Measurements from ENCODE around the gene AKAP7. TPM values are rescaled to one million over a fixed set of nuclear protein-coding genes. Genes with fewer than 3 reads are reported as not detected.

The AKAP7 gene
- polyA plus RNA-seq, 1 experiment: 0.63 TPM

GRCh38 chr6:131262060-131262459 is 126.8 kb downstream of the AKAP7 start:
- no peak for DNase-seq (ENCODE audit: low read depth)
- H3K36me3 ChIP-seq (ENCODE audit: control insufficient read depth, insufficient read depth, low read length): no peaks in the 10 kb centered on the region
- POLR2A ChIA-PET: no interaction called here
- H3K27me3 ChIP-seq (ENCODE audit: control insufficient read depth, insufficient read depth, low read length): no peaks in the 10 kb centered on the region
- CTCF ChIA-PET: no interaction called here
- H3K4me3 ChIP-seq (ENCODE audit: low read depth, low read length): no peak overlapping the region
- no peak for TF ChIP-seq CTCF (IDR thresholded peaks at IDR 0.05; ENCODE audit: insufficient read depth, low read depth, low read length)

GRCh38 chr6:131265939-131266338 is 130.7 kb downstream of the AKAP7 start:
- DNase-seq (ENCODE audit: low read depth): no peak
- H3K36me3 ChIP-seq (ENCODE audit: control insufficient read depth, insufficient read depth, low read length): no peaks in the 10 kb centered on the region
- ChIA-PET CTCF (interaction anchor here (0.8 kb wide), 1 partner anchor 9 kb away, joined by 3 read pairs; no protein-coding TSS in a partner anchor), POLR2A (no interaction called here)
- no peaks in the 10 kb centered on the region for H3K27me3 ChIP-seq (ENCODE audit: control insufficient read depth, insufficient read depth, low read length)
- no peak for TF ChIP-seq CTCF (IDR thresholded peaks at IDR 0.05; ENCODE audit: insufficient read depth, low read depth, low read length)
- H3K4me3 ChIP-seq (ENCODE audit: low read depth, low read length): no peak overlapping the region

GRCh38 chr6:131268303-131268702 is 133.0 kb downstream of the AKAP7 start:
- CTCF ChIA-PET: no interaction called here

GRCh38 chr6:131269565-131270391 is 134.5 kb downstream of the AKAP7 start:
- ChIA-PET POLR2A (no interaction called here), CTCF (no interaction called here)
- DNase-seq (ENCODE audit: low read depth): no peak
- Histone ChIP-seq H3K36me3 (ENCODE audit: control insufficient read depth, insufficient read depth, low read length) (no peaks in the 10 kb centered on the region), H3K27me3 (ENCODE audit: control insufficient read depth, insufficient read depth, low read length) (no peaks in the 10 kb centered on the region), H3K4me3 (ENCODE audit: low read depth, low read length) (no peak overlapping the region)
- no peak for TF ChIP-seq CTCF (IDR thresholded peaks at IDR 0.05; ENCODE audit: insufficient read depth, low read depth, low read length)

More at GRCh38 chr6:131268303-131268702, 133.0 kb downstream of the AKAP7 start:
- POLR2A ChIA-PET: no interaction called here
- Histone ChIP-seq H3K27me3 (ENCODE audit: control insufficient read depth, insufficient read depth, low read length) (no peaks in the 10 kb centered on the region), H3K36me3 (ENCODE audit: control insufficient read depth, insufficient read depth, low read length) (no peaks in the 10 kb centered on the region), H3K4me3 (ENCODE audit: low read depth, low read length) (no peak overlapping the region)
- DNase-seq (ENCODE audit: low read depth): no peak
- no peak for TF ChIP-seq CTCF (IDR thresholded peaks at IDR 0.05; ENCODE audit: insufficient read depth, low read depth, low read length)

- Histone ChIP-seq H3K36me3 (ENCODE audit: control insufficient read depth, insufficient read depth, low read length) (no peaks in the 10 kb centered on the region), H3K4me3 (ENCODE audit: low read depth, low read length) (no peak overlapping the region), H3K27me3 (ENCODE audit: control insufficient read depth, insufficient read depth, low read length) (no peaks in the 10 kb centered on the region)
- ChIA-PET CTCF (no interaction called here), POLR2A (no interaction called here)
- DNase-seq (ENCODE audit: low read depth): no peak
- TF ChIP-seq CTCF (IDR thresholded peaks at IDR 0.05; ENCODE audit: insufficient read depth, low read depth, low read length): no peak
These were observed 135.3 kb downstream of the AKAP7 start for GRCh38 chr6:131270534-131270933.
